Nephron progenitor cell (in vitro differentiated cells): ENCODE data around the gene MAP1LC3B.

ENCODE experiments used
- DNase-seq: peaks from one replicate; pipeline ENCODE4 v3.0.0; 2021
- H3K27ac Mint-ChIP-seq: 2 replicates; pipeline ENCODE4 v1.8.0; 2021; ENCODE audit warnings: mild to moderate bottlenecking, moderate library complexity, mixed read lengths
- H3K27me3 Mint-ChIP-seq: 2 replicates; pipeline ENCODE4 v1.8.0; 2021; ENCODE audit warnings: mild to moderate bottlenecking, low read depth, mixed read lengths; ENCODE audit not compliant: poor library complexity
- H3K36me3 Mint-ChIP-seq: 2 replicates; pipeline ENCODE4 v1.8.0; 2021; ENCODE audit warnings: low read depth, mixed read lengths
- H3K4me1 Mint-ChIP-seq: 2 replicates; pipeline ENCODE4 v1.8.0; 2021; ENCODE audit warnings: mixed read lengths
- H3K4me3 Mint-ChIP-seq: 2 replicates; pipeline ENCODE4 v1.8.0; 2021; ENCODE audit warnings: mild to moderate bottlenecking, moderate library complexity, mixed read lengths
- H3K9me3 Mint-ChIP-seq: 2 replicates; pipeline ENCODE4 v1.8.0; 2021; ENCODE audit warnings: mild to moderate bottlenecking, moderate library complexity, mixed read lengths
- TF ChIP-seq, protein P1 (sequence below): fragments of 200-600 bp; sonication (generic); IDR thresholded peaks from 2 replicates; pipeline ENCODE4 v1.5.0; 2021; ENCODE audit warnings: antibody characterized with exemption

Gene MAP1LC3B

DNA sequence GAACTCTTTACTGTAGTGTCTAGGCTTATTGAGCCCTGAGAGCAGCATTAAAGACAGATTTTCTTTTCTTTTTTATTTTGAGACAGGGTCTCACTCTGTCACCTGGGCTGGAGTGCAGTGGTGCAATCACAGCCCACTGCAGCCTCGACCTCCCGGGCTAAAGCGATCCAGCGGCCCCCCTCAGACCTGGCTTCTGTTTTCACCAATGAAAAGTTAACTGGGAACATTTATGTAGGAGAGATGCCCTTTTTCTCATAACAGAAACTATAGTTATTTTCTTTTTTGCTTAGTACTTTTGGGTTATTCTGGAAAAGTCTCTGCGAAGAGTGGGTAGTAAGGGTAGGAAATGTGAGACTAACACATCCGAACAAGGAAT lies 1.5 kb downstream of the MAP1LC3B start:
- Mint-ChIP-seq H3K4me3 (peak overlapping the region; percentile 90), H3K9me3 (no peaks in the 10 kb centered on the region), H3K36me3 (peaks cover 20% of the 10 kb centered on the region), H3K4me1 (peaks cover 31% of the 10 kb centered on the region), H3K27me3 (no peaks in the 10 kb centered on the region), H3K27ac (no peak overlapping the region)
- TF ChIP-seq, protein P1, sequence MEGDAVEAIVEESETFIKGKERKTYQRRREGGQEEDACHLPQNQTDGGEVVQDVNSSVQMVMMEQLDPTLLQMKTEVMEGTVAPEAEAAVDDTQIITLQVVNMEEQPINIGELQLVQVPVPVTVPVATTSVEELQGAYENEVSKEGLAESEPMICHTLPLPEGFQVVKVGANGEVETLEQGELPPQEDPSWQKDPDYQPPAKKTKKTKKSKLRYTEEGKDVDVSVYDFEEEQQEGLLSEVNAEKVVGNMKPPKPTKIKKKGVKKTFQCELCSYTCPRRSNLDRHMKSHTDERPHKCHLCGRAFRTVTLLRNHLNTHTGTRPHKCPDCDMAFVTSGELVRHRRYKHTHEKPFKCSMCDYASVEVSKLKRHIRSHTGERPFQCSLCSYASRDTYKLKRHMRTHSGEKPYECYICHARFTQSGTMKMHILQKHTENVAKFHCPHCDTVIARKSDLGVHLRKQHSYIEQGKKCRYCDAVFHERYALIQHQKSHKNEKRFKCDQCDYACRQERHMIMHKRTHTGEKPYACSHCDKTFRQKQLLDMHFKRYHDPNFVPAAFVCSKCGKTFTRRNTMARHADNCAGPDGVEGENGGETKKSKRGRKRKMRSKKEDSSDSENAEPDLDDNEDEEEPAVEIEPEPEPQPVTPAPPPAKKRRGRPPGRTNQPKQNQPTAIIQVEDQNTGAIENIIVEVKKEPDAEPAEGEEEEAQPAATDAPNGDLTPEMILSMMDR, result no peak
- no peak for DNase-seq

- H3K27ac Mint-ChIP-seq, result no peak overlapping the region
- H3K36me3 Mint-ChIP-seq, result peaks cover 37% of the 10 kb centered on the region
Measured at GRCh38 chr16:87395181-87395842, 3.2 kb downstream of the MAP1LC3B start.

GRCh38 chr16:87404764-87405625 lies 12.9 kb downstream of the MAP1LC3B start:
- H3K36me3 Mint-ChIP-seq, result peaks cover 72% of the 10 kb centered on the region
- no peak for DNase-seq
- H3K27me3 Mint-ChIP-seq, result peaks cover 3% of the 10 kb centered on the region
- H3K4me1 Mint-ChIP-seq, result no peaks in the 10 kb centered on the region
- no peak overlapping the region for H3K4me3 Mint-ChIP-seq
- H3K9me3 Mint-ChIP-seq, result no peaks in the 10 kb centered on the region
- TF ChIP-seq, protein P1, result no peak
- H3K27ac Mint-ChIP-seq, result peak overlapping the region; percentile 75

More at GRCh38 chr16:87395181-87395842, 3.2 kb downstream of the MAP1LC3B start:
- peaks cover 23% of the 10 kb centered on the region for H3K4me1 Mint-ChIP-seq
- no peak for DNase-seq
- TF ChIP-seq, protein P1, result no peak
- H3K4me3 Mint-ChIP-seq, result no peak overlapping the region
- no peaks in the 10 kb centered on the region for H3K9me3 Mint-ChIP-seq
- H3K27me3 Mint-ChIP-seq, result no peaks in the 10 kb centered on the region

DNA sequence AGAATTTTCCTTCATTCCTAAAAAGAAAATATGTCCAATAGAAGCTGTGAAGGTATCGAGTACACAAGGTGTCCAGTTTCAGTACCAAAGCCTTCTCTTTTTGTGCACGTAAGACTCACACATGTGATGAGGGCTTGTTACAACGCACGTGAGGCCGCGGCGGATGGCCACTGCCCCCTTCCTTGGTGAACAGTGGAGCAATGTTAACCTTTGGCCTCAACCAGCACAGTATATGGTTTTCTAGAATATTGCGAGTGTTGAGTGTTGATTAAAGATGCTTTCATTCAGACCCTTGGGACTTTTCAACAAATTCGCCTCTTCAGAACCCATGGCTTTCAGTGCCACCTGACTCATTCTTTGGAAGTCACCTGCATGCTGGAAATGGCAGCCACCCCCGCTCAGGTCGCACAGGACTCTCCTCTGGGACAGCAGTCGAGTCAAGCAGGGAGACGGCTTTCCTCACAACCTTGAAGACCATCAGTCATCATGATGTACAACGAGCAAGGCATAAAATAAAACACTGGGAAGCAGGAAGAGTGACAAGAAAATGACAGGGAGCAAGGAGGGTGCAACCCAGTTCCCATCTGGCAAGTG lies 14.5 kb downstream of the MAP1LC3B start:
- TF ChIP-seq, protein P1, result no peak
- no peaks in the 10 kb centered on the region for H3K4me1 Mint-ChIP-seq
- no peak overlapping the region for H3K4me3 Mint-ChIP-seq
- no peak for DNase-seq
- no peak overlapping the region for H3K27ac Mint-ChIP-seq
- no peaks in the 10 kb centered on the region for H3K9me3 Mint-ChIP-seq
- H3K36me3 Mint-ChIP-seq, result peaks cover 74% of the 10 kb centered on the region
- peaks cover 3% of the 10 kb centered on the region for H3K27me3 Mint-ChIP-seq

DNA sequence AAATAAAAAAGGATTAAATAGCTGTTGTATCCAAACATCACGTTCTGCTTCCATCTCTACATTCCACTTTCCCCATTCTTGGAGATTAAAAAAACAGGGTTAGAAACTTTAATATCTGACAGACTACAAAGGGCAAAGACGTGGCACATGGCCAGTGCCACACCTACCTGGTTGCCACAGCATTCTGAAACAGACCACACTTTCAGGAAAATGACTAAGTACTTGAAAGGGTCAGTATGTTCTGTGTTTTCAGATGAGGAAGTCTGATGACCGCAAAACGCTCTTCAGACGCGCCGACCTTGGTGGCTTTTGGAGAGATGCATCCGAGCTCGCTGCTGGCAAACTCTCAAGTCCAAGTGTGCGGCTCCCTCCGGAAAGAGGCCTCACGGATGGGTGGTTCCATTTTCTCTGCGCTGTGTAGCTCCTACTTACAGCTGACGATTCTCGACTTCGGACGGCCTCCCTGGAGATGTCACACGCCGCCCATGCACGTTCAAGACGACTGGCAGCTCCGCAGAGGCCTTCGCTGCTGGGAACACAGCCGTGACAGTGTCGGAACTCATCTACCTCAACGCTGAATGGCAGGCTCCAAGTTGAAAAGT lies 15.5 kb downstream of the MAP1LC3B start:
- DNase-seq, result no peak
- Mint-ChIP-seq H3K4me3 (no peak overlapping the region), H3K27ac (no peak overlapping the region), H3K27me3 (no peaks in the 10 kb centered on the region), H3K9me3 (no peaks in the 10 kb centered on the region), H3K36me3 (peaks cover 82% of the 10 kb centered on the region), H3K4me1 (no peaks in the 10 kb centered on the region)
- TF ChIP-seq, protein P1, result no peak
